ENCODE measurements around the gene SNX10. TPM values are rescaled to one million over a fixed set of nuclear protein-coding genes. Genes with fewer than 3 reads are reported as not detected.

SNX10 gene
- total RNA-seq, 1 donor from 2014 or later: 1.2 TPM

DNA sequence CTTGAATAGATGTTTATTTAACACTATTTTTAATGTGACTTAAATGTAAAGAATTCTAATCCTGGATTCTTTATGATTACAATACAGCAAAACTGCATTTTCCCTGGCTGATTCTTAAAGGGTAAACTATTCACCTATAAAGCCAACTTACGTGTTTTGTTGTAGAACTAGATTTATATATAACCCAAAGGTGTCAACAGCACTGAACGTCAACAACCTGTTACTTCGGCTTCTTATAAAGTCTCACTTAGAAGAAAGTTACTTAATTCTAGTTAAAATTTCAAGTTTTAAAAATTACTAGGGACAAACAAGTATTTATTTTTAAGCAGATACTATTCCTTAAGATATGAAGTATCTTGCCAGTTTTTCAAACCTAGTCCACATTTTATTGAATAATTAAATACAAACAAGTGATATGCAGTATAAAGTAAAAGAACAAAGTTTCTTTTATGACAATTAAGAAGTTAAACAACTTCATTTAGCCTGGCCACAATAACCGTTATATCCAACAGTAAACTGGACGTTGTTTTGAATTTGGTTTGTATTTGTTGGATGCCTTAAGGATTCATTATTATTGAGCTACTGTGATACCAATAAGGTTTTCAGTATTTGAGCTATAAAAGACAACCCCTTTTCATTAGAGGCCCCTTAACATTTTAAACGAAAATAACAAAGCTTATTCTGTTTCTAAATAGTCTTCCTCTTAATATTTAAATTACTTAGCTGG is 83.1 kb downstream of the SNX10 start:
- no peaks in the 10 kb centered on the region for H3K9me3 Mint-ChIP-seq (ENCODE audit: low read depth)
- no peaks in the 10 kb centered on the region for H3K36me3 Mint-ChIP-seq (ENCODE audit: low read depth)
- TF ChIP-seq, protein P1, sequence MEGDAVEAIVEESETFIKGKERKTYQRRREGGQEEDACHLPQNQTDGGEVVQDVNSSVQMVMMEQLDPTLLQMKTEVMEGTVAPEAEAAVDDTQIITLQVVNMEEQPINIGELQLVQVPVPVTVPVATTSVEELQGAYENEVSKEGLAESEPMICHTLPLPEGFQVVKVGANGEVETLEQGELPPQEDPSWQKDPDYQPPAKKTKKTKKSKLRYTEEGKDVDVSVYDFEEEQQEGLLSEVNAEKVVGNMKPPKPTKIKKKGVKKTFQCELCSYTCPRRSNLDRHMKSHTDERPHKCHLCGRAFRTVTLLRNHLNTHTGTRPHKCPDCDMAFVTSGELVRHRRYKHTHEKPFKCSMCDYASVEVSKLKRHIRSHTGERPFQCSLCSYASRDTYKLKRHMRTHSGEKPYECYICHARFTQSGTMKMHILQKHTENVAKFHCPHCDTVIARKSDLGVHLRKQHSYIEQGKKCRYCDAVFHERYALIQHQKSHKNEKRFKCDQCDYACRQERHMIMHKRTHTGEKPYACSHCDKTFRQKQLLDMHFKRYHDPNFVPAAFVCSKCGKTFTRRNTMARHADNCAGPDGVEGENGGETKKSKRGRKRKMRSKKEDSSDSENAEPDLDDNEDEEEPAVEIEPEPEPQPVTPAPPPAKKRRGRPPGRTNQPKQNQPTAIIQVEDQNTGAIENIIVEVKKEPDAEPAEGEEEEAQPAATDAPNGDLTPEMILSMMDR (IDR thresholded peaks at IDR 0.05): no peak
- no peak overlapping the region for H3K4me3 Mint-ChIP-seq (ENCODE audit: unreplicated experiment)
- peaks cover 63% of the 10 kb centered on the region for H3K27me3 Mint-ChIP-seq (ENCODE audit: low read depth)
- H3K4me1 Mint-ChIP-seq (ENCODE audit: low read depth): no peaks in the 10 kb centered on the region
- H3K27ac Mint-ChIP-seq (ENCODE audit: unreplicated experiment): no peak overlapping the region
- DNase-seq (ENCODE audit: low spot score): no peak

DNA sequence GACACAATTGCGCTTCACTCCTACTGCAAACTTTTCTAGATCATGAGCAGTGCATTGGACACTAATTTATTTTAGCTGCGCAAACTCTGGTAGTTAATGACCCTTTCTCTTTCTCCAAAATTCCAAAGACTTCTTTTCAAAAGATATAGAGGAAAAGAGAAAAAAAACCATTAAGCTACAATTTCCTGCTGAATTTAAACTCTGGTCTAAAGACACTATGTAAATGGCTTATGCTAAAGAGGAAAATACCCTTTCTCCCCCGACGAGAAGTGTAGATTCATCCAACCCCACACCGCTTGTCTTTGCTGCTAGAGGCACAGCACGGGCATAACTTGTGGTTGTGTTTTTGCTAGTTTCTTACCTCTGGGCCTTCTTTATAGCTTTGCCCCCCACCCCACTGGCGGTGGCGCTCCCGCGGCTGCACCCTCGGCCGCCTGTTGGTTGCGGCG is 84.1 kb downstream of the SNX10 start:
- no peak overlapping the region for H3K27ac Mint-ChIP-seq (ENCODE audit: unreplicated experiment)
- H3K4me3 Mint-ChIP-seq (ENCODE audit: unreplicated experiment): no peak overlapping the region
- H3K9me3 Mint-ChIP-seq (ENCODE audit: low read depth): no peaks in the 10 kb centered on the region
- H3K36me3 Mint-ChIP-seq (ENCODE audit: low read depth): no peaks in the 10 kb centered on the region
- H3K27me3 Mint-ChIP-seq (ENCODE audit: low read depth): peaks cover 64% of the 10 kb centered on the region
- TF ChIP-seq, protein P1 (IDR thresholded peaks at IDR 0.05): no peak
- DNase-seq (ENCODE audit: low spot score): no peak
- no peaks in the 10 kb centered on the region for H3K4me1 Mint-ChIP-seq (ENCODE audit: low read depth)

DNA sequence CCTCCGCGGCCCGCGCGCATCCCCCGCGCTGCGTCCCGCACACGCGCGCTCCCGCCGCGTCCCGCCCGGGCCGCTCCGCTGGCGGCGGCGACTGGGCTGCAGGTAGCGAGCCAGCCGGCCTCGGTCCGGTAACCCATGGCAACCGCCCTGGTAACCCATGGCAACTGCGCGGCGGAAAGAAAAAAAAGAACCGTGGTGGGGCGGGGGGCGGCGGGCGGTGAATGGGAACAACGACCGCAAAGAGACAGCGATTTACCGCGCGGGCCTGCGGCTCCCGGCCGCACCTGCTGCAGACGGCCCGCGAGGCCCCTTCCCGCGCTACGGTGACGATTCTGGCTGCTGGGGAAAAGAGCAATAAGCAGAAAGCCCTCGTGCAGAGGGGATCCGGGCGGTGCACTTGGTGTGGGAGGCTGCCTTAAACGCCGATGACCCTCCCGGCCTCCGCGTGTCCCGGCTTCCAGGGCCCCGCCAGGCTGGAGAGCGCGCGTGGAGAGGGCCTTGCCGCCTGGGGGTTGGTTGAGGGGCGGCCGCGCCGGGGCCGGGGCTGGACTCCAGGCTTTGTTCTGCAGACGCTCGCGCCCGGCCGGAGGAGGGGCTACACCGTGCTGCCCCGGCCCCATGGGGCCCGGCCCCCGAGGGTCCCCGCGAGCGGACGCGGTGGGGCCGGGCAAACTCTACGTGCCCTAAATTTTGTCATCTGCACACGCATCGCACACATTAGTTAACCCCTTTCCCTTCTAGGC is 84.7 kb downstream of the SNX10 start:
- H3K36me3 Mint-ChIP-seq (ENCODE audit: low read depth): no peaks in the 10 kb centered on the region
- H3K9me3 Mint-ChIP-seq (ENCODE audit: low read depth): no peaks in the 10 kb centered on the region
- no peaks in the 10 kb centered on the region for H3K4me1 Mint-ChIP-seq (ENCODE audit: low read depth)
- DNase-seq (ENCODE audit: low spot score): no peak
- peaks cover 64% of the 10 kb centered on the region for H3K27me3 Mint-ChIP-seq (ENCODE audit: low read depth)
- no peak overlapping the region for H3K27ac Mint-ChIP-seq (ENCODE audit: unreplicated experiment)
- no peak overlapping the region for H3K4me3 Mint-ChIP-seq (ENCODE audit: unreplicated experiment)
- TF ChIP-seq, protein P1 (IDR thresholded peaks at IDR 0.05): no peak

DNA sequence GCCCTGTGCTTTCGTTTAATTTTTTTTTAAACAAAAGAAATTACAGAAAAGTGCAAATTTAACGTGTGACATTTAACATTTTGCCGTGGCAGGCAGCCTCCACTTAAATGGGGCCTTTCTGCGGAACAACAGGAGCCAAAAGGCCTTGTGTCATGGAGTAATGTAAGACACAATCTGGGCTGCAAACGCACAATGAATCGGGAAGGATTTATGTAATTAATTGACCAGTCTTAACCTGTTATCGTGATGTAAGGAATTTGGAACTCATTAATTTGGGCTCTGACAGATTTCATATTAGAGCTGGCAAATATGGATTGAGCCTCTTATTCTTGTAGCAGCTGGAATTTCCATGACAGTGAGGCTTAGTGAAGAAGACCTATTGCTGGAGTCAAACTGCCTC is 86.4 kb downstream of the SNX10 start:
- no peaks in the 10 kb centered on the region for H3K4me1 Mint-ChIP-seq (ENCODE audit: low read depth)
- no peaks in the 10 kb centered on the region for H3K9me3 Mint-ChIP-seq (ENCODE audit: low read depth)
- DNase-seq (ENCODE audit: low spot score): no peak
- H3K4me3 Mint-ChIP-seq (ENCODE audit: unreplicated experiment): no peak overlapping the region
- H3K27ac Mint-ChIP-seq (ENCODE audit: unreplicated experiment): no peak overlapping the region
- no peaks in the 10 kb centered on the region for H3K36me3 Mint-ChIP-seq (ENCODE audit: low read depth)
- peaks cover 60% of the 10 kb centered on the region for H3K27me3 Mint-ChIP-seq (ENCODE audit: low read depth)
- TF ChIP-seq, protein P1 (IDR thresholded peaks at IDR 0.05): no peak

DNA sequence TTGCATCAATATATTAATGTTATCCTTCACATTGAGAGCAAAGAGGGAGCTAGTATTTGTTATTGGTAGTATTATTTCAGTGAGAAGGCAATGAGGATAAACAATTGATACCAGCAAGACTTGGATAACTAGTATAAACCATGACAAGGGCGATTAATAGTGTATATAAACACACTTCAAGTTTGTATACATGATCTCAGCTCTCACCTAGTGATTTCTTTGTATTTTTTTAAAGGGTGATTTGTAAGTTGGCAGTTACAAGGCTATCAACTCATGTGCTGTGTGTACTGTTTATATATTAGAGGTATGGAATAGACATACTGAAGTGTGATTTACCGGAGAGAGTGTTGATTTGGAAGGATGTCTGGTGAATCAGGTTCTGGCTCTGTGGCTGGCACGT is 88.0 kb downstream of the SNX10 start:
- no peak overlapping the region for H3K4me3 Mint-ChIP-seq (ENCODE audit: unreplicated experiment)
- H3K27ac Mint-ChIP-seq (ENCODE audit: unreplicated experiment): no peak overlapping the region
- H3K27me3 Mint-ChIP-seq (ENCODE audit: low read depth): peaks cover 55% of the 10 kb centered on the region
- DNase-seq (ENCODE audit: low spot score): no peak
- TF ChIP-seq, protein P1 (IDR thresholded peaks at IDR 0.05): no peak
- no peaks in the 10 kb centered on the region for H3K9me3 Mint-ChIP-seq (ENCODE audit: low read depth)
- no peaks in the 10 kb centered on the region for H3K4me1 Mint-ChIP-seq (ENCODE audit: low read depth)
- no peaks in the 10 kb centered on the region for H3K36me3 Mint-ChIP-seq (ENCODE audit: low read depth)

All from chondrocyte (in vitro differentiated cells).